CD4-positive, alpha-beta T cell treated with Interferon gamma for 1 hour (primary cell): ENCODE results near the gene FCHSD2.
A peak's percentile ranks its signal among the peaks of the same experiment; 100 is the strongest.
"Not testable (repeated sequence)": the region's sequence is repeated elsewhere in the genome, so short reads cannot be mapped to it uniquely, and the experiment has no call there.

Experiments
- DNase-seq: peaks from one replicate; pipeline ENCODE4 v3.0.0-alpha.2; 2020

The FCHSD2 gene

DNA sequence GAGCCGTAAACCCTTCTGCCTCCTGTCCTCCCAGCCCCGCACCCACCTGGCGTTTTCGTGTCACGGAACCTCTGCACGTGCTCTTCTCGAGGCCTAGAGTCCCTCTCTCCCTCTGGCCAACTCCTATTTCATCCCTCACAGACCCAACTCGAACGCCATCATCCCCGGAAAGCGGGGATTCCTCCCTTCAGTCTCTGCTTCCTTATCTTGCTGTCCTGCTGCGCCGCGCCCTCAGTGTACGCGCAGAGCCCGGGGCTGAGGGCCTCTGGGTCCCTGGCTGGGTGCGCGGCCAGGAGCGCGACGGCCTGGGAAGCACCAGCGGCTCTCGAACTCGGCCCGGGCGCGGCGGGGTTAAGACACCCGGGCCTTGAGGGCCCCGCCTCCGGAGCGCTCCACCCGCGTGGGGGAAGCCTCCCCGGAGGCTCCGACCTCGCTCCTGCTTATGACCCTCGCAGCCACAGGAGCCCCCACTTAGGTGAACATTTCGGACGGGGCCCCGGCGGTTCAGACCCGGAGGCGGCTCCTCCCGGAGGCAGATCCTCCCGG, 328.3 kb downstream of the FCHSD2 start:
- peak; percentile 82 for DNase-seq

DNA sequence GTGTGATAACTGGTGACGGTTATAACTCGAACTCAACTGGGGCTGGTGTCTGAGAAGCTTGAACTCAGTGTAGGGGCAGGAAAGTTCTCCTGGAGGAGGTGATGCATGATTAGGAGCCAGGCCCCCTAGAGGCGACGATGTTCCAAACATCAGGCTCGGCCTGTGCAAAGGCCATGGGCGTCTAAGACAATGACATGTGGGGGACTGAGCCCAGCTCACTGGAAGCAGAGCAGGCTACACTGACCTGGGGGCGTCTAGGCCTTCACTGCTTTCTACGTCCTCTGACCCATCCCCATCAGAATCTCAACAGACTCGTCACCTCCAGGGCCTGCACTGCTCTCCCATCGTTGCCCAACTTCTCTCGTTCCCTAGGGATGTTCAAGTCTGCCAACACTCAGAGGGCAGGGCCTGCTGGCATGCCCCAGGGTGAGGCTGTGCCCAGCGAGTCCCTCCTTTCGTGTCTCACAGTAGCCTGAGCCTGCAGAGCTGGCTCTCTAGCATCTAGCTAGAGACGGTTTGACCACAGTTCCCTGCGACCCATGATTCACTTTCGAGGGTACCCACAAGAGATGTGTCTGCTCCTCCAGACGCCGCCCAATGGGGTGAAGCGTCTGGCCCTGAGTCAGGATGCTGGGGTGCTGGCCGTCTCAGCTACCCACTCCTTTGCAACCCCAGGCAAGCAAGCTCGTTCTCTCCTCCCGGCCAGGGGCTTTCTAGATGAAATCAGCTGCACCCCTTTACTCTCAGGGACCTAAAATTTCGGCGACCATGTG, 329.0 kb downstream of the FCHSD2 start:
- peak; percentile 67 for DNase-seq

DNA sequence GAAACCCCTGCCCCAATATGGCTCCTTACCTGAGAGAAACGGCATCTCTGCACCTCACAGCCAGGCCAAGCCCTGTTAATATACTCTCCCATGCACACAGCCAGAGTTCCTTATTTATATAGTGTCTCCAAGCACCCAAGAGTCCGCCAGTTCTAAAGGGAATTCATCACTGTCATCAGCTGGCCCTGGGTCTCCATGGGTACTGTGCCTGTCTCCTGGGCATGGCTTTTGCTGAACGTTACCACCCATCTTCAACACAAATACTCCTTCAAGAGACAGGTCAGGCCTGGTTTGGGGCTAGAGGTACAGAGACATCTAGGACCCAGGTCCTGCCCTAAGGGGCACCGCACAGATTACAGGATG, 329.5 kb downstream of the FCHSD2 start:
- DNase-seq: no peak

DNA sequence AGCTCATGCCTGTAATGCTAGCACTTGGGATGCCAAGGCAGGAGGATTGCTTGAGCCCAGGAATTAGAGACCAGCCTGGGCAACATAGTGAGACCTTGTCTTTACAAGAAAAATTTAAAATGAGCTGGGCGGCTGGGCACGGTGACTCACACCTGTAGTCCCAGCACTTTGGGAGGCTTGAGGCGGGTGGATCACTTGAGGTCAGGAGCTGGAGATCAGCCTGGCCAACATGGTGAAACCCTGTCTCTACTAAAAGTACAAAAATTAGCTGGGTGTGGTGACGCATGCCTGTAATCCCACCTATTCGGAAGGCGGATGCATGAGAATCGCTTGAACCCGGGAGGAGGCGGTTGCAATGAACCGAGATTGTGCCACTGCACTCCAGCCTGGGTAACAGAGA, 330.4 kb downstream of the FCHSD2 start:
- not testable (repeated sequence) for DNase-seq

DNA sequence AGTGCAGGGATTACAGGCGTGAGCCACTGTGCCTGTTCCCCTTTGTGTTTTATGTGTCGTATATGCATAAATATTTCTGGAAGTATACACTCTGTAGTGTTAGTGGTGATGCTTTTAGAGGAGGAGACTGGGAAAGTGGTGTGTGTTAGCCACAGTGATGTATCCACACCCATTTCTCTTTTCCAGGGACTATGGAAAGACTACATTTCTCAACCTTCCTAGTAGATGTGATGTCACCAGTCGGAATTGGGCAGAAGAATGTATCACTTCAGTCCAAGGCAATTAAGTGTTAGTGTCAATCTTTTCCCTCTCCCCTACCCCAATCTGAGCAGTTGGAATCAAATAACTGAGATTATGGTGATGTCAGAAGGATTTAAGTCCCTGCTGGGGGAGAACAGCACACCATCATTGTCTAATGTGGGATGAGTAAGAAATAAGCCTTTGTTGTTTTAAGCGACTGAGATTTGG, 333.8 kb downstream of the FCHSD2 start:
- no peak for DNase-seq

DNA sequence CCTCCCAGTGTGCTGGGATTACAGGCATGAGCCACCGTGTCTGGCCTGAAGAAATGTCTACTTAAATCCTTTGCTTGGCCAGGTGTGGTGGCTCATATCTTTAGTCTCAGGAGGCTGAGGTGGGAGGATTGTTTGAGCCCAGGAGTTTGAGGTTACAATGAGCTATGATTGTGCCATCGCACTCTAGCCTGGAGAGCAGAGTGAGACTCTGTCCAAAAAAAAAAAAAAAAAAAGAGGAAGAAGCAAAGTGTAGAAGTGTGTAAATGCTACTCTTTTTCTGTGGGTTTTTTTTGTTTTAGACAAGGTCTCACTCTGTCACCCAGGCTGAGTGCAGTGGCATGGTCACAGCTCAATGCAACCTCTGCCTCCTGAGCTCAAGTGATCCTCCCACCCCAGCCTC, 334.3 kb downstream of the FCHSD2 start:
- DNase-seq: no peak

DNA sequence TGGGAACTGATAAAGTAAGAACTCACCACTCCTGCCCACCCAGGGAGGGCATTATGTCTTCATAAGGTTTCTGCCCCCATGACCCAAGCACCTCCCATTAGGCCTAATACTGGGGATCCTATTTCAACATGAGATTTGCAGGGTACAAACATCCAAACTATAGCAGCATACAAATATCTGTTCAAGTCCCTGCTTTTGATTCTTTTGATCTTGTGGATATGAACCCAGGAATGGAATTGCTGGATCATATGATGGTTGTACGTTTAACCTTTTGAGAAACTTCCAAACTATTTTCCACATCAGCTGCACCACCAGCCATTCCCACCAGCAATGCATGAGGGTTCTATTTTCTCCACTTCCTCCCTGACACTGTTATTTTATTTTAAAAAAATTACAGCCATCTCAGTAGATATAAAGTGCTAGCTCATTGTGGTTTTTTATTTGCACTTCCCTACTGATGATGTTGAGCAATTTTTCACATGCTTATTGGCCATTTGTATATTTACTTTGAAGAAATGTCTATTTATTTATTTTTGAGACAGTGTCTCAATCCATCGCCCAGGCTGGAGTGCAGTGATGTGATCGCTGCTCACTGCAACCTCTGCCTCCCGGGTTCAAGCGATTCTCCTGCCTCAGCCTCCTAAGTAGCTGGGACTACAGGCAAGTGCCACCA, 335.0 kb downstream of the FCHSD2 start:
- no peak for DNase-seq

DNA sequence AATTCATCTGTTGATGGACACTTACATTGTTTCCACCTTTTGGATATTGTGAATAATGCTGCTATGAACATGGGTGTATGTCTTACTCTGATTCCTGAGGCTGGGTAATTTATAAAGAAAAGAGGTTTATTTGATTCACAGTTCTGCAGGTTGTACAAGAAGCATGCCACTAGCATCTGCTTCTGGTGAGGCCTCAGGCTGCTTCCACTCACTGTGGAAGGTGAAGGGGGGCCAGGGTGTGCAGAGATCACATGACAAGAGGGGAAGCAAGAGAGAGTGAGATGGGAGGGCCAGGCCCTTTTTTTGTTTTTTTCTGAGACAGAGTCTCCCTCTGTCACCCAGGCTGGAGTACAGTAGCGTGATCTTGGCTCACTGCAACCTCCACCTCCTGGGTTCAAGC, 335.7 kb downstream of the FCHSD2 start:
- DNase-seq: not testable (repeated sequence)

DNA sequence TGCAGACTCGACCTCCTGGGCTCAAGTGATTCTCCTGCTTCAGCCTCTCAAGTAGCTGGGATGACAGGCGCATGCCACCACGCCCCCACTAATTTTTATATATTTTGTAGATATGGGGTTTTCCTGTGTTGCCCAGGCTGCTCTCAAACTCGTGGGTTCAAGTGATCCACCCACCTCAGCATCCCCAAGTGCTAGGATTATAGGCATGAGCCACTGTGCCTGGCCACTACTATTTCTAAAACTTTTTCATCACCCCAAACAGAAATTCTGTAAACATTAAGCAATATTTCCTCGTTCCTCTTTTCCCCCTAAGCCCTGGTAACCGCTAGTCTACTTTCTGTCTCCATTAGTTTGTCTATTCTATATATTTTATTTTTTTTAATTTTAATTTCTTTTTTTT, 336.9 kb downstream of the FCHSD2 start:
- no peak for DNase-seq

DNA sequence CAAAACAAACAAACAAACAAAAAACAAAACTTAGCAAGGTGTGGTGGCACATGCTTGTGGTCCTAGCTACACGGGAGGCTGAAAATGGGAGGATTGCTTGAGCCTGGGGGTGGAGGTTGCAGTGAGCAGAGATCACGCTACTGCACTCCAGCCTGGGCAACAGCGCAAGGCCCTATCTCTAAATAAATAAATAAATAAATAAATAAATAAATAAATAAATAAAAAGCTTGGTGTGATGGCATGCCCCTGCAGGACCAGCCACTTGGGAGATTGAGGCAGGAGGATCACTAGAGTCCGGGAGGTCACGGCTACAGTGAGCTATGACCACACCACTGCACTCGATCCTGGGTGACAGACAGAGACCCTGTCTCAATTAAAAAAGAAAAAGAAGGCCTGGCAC, 339.3 kb downstream of the FCHSD2 start:
- no peak for DNase-seq

DNA sequence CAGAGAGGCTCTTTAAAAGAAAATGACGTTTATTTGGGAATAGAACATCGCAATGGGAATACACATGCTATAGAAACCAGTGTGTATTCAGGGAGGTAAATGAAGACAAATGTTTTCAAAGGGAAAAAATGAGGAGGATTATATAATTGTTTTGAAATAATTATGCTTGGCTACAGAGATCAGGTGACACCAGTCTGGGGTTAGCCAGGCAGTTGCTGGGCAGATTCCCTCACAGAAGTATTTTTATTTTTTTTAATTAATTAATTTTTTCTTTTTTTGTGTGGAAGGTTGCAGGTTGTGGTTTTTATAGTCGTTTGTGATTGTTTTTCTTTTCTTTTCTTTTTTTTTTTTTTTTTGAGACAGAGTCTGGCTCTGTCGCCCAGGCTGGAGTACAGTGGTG, 342.7 kb downstream of the FCHSD2 start:
- no peak for DNase-seq

DNA sequence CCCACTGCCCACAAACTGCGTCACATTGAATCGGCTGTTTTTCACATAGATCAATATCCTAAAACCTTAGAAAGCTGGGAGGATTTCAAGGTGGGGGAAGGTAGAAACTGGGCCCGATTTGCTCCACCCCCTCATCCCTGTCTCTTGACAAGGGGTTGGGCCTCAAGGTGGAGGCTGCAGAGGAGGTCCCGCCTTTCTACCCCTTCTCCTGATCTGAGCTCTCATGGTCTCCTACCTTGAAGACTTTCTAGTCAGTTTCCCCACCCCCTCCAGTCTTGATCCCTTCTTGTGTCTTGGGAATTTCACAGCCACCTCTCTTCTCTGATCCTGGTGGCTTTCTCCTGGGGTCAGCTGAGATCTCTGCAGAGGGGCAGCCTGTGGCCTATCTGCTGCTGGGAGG, 343.8 kb downstream of the FCHSD2 start:
- no peak for DNase-seq

DNA sequence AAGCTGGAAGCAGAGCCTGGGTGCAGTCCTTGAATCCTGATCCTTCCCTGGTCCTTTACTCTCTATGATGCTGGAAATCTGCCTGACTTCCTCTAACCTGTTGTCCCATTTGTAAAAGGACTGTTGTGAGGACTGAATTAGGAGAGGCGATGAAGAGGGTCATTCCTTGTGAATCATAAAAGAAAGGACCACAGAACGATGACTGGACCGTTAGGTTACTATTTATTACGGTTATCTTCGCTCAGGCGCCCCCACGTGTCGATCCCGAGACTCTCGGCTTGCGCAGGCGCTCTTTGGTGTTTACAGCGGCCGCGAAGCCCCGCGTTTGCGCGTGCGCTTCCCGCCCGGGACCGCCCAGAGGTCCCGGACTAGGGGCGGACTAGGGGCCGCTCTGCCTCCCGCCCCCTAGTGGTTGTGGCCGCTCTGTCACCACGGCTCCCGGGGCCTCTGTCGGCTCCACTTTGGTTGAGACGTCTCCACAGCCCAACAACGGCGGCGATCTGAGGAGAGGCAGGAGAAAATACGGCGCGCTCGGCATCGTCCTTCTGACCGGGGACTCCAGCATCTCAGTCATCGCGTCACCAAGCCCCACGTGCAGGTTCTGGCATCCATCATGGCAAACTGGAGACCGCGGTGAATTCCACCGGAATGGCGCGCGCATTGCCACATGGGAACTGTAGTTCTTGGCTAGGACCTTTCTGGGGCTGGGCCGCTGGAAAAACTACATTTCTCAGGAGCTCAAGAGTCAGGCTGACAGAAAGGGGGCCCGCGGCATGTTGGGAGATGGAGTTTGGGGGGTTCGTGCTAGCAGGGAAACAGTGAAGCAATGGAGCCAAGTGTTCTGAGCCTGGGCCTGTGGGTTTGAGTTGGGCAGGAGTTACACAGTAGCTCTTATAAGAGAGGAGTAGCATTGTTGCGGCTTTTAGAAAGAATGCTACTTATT, 348.4 kb downstream of the FCHSD2 start, which contains the start of gene STARD10:
STARD10 (minus strand) TSS at position 623 of the 943 bp plus-strand sequence. CDS start 12,866 bp downstream, outside the sequence.
- DNase-seq: peak; percentile 94

DNA sequence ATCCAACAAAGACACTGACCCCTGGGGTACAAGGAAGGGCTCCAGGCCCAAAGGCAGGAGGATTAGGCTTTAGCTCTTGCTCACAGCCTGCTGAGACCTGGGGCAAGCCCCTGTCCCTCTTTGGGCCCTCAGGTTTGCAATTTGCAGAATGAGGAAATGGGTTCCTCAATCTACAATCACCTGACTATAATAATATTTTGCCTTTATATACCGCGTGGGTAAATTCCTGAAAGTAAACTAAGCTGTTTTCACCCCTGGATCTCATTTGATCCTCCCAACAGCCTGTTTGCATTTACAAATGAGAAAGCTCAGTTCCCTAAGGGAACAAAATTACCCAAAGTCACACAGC, 349.1 kb downstream of the FCHSD2 start:
- DNase-seq: no peak

DNA sequence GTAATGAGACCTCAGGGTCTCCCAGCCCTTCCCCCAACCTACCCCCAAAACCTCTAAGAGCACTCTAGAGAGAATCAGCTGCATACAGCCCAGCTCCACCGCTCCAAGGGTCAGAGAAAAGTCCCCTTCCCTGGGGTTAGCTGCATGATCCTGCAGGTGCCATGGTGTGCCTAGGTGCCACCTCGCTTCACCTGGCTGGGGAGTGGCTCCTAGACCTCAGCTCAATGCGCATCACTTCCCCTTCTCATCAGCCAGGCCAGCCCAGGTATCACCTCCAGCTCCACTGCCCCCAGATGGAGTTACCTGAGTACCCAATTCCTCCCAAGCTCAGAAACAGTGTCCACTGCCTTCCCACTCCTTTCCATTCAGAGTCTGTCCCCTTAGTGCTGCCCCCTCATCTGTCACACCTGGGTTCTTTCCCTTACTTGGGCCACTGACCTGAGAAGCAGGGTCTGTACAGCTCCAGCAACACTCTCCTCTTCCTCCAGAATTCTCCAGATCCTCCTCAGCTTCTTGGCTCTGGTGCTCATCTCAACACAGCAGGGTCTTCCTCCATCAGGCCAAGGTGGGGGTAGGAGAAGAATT, 349.6 kb downstream of the FCHSD2 start:
- DNase-seq: no peak

DNA sequence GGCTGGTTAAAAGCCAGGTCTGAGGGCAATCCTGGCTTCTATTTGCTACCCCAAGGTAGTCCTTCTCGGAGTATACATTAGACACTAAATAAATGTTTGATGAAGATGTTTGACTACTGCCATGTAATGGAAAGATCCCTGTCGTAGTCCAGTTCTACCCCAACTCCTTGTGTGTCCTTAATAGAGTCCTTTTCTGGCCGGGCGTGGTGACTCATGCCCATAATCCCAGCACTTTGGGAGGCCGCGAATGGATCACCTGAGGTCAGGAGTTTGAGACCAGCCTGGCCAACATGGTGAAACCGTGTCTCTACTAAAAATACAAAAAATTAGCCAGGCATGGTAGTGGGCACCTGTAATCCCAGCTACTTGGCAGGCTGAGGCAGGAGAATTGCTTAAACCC, 350.9 kb downstream of the FCHSD2 start:
- not testable (repeated sequence) for DNase-seq

DNA sequence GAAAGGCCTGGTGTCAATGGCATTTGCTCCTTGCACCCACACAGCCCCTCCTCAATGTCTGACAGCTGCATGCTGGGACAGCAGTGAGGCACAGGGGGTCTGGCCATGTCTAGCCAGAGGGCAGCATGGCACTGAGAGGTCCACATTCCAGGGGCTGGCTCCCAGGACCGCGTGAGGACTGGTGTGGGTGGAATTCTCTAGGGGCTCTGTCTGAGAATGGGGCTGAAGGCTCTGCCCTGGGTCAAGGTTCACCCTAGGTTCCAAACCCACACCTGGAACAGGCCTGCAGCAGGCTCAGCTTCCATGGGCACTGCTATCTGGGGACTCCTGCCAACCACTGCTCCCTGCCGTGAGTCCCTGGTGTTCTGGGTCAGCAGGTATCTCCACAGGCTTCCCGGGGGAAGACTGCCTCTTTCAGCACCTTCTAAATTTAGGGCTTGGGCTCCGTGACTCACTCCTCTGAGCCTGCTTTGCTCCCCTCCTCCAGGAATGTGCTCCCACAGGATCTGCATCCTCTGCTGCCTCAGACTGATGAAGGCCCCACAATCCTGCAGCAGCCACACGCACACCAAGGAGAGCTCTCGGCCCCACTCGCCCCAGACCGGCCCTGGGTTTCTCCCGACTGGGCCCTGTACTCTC, 352.5 kb downstream of the FCHSD2 start:
- DNase-seq: no peak

DNA sequence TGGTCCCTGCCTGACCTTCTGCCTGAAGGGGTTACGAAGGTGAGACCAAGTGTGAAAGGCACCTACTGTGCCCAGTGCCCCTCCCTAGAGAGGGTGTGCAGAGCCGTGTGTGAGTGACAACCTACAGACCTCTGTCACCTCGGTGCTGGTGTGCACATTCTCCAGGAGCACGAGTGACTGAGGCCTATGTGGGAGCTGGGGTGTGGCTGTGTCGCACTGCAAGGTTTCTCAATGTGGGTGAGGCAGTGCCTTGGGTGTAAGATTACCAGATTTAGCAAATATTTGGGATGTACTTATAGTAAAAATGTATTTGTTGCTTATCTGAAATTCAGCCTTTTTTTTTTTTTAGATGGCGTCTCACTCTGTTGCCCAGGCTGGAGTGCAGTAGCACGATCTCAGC, 353.9 kb downstream of the FCHSD2 start:
- DNase-seq: no peak

DNA sequence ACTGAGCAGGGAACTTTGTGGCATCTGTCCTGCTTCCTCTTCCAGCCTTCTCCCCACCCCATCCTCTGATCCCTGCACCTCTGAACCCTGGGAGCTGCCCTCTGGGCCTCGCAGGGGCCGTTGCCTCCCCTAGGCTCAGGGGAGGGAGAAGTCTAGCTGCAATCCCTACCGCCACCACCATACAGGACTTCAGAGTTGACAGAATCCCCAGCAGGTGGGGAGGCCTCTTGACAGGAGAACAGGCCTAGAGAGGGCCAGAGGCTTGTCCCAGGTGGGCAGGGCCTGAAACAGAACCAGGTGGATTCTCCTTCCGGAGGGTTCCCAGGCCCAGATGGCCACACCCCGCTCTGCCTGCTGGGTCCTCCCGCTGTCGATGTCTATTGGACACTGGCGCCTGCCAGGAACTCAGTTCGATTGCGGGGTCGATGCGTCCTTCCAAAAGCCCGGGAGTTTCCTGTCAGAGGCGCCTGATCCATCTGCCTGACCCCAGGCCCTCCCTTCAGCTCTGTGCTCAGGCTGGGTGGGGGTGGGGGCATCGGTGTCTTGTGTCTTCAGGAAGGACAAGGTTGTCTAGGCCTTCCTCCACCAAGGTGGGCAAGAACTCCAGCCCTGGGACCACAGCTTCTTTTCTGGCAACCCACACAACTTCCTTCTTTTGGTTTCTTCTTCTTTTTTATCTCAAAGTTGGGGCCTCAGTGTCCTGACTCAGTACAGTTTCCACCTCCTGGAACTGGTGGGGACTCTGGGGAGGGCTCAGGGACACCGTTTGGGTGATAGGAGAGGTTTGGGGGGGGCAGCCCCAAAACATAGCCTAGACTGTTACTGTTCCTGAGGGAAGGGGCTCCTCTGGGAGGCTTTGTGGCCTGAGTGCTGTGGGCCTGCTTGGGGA, 354.7 kb downstream of the FCHSD2 start:
- DNase-seq: no peak
